Measurements from ENCODE around the gene HDAC10.

GRCh38 chr22:50298266-50298637, 47.2 kb upstream of the HDAC10 start:
- TF ChIP-seq SIN3A (IDR thresholded peaks at IDR 0.05; ENCODE audit: borderline replicate concordance, insufficient read depth, low read length) (no peak), POLR2AphosphoS5 (IDR thresholded peaks at IDR 0.05; ENCODE audit: low read depth, low read length) (no peak), TAF1 (IDR thresholded peaks at IDR 0.05; ENCODE audit: borderline replicate concordance, insufficient read depth, low read length) (no peak), REST (IDR thresholded peaks at IDR 0.05; ENCODE audit: insufficient read depth in 1 of 2, low read depth in 2 of 2, low read length in 2 of 2) (no peak), FOXP2 (optimal IDR thresholded peaks at IDR 0.05; ENCODE audit: borderline replicate concordance, extremely low read depth, extremely low read length, insufficient read depth) (no peak)
